ENCODE measurements around the gene PSMC6.

Gene PSMC6

DNA sequence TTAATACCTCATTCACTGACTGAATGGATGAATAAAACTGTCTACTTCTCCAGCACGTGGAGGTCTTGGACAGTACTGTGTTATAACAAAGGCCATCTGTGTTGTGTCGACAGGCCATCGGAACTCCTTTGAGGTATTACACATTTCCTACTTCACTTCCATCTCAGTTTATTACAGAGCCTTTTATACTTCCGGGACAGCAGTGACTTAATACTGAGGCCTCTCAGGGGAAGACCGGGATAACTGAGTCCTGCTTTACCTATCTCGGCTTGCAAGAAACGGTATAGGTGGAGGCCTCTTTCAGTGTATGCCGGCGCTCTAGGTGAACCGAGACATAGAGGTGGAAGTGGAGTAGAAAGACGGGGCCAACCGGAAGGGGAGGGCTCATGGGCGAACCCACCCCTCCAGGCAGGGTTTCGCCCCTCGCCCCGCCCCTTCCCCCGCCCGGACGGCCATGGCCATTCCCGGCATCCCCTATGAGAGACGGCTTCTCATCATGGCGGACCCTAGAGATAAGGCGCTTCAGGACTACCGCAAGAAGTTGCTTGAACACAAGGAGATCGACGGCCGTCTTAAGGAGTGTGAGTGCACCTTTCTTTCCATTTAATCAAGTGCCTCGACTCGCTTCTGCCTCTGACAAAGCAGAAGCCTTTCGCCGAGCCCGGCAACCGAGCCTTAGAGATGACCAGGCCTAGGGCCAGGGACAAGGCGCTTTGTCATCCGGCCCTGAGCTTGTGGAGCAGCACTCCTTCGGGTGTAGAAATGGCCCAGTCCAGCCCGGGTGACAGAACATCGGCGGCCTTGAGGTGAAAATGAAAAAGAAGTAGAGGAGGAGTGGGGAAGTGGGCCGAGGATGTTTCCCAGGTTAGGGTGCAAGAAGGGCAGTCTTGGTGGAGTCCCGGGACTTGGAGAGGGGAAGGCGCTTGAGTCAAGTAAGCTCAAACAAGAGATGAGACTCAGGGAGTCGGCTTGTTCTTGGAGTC, at the start of gene PSMC6:
TSS of gene PSMC6 (plus strand) at position 477 of the 983 bp plus-strand sequence. CDS start at position 497, 20 bp downstream.
- peaks cover 52% of the 10 kb centered on the region for H3K4me1 Mint-ChIP-seq (ENCODE audit: low read depth)
- DNase-seq: peak; percentile 95
- H3K27me3 Mint-ChIP-seq: no peaks in the 10 kb centered on the region
- peak within 1 kb of the TSS; percentile 100 for H3K27ac Mint-ChIP-seq
- no peaks in the 10 kb centered on the region for H3K9me3 Mint-ChIP-seq
- peaks cover 56% of the 10 kb centered on the region for H3K36me3 Mint-ChIP-seq (ENCODE audit: low read depth)
- H3K4me3 Mint-ChIP-seq: peak within 1 kb of the TSS; percentile 100

DNA sequence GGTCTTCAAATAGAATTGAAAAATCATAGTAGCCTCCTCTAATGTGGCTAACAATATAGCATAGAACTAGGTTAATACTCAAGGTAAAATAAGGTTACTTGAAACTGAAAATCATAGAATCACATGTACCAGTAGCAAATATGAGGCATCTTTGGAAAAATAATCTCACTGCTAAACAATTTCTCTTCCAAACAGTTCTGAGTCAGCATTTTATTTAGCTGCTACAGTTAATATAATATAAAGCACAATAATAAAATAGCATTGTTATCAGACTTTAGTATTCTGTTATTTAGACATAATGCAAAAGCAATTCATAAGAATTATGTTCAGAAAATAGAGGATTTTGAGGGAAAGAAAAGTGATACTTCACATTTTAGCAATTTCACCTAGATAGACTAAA, 46.7 kb upstream of the PSMC6 start:
- Mint-ChIP-seq H3K27me3 (no peaks in the 10 kb centered on the region), H3K36me3 (ENCODE audit: low read depth) (peaks cover 77% of the 10 kb centered on the region), H3K27ac (no peak overlapping the region), H3K9me3 (no peaks in the 10 kb centered on the region), H3K4me3 (no peak overlapping the region), H3K4me1 (ENCODE audit: low read depth) (peaks cover 6% of the 10 kb centered on the region)
- DNase-seq: no peak

DNA sequence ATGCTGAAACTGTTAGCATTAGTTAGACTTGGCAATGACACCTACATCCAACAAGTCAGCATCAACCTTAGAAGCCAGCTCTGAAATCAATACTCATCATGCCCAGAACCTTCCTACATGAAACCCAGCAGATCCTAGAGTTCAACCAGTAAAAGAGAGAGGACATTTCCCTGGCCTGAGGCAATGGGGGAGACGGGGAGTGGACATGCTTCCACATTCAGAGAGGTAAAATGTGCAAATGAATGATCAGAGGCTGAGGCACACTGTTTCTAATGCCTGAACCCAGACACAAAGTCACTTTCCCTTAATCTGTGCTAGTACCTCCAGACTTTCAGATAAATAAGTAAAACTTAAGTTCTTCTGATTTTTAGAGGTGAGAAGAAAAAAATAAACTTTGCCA, 46.2 kb upstream of the PSMC6 start:
- no peaks in the 10 kb centered on the region for H3K27me3 Mint-ChIP-seq
- peaks cover 6% of the 10 kb centered on the region for H3K4me1 Mint-ChIP-seq (ENCODE audit: low read depth)
- no peak for DNase-seq
- H3K36me3 Mint-ChIP-seq (ENCODE audit: low read depth): peaks cover 78% of the 10 kb centered on the region
- H3K9me3 Mint-ChIP-seq: no peaks in the 10 kb centered on the region
- no peak overlapping the region for H3K4me3 Mint-ChIP-seq
- H3K27ac Mint-ChIP-seq: peak overlapping the region; percentile 3

DNA sequence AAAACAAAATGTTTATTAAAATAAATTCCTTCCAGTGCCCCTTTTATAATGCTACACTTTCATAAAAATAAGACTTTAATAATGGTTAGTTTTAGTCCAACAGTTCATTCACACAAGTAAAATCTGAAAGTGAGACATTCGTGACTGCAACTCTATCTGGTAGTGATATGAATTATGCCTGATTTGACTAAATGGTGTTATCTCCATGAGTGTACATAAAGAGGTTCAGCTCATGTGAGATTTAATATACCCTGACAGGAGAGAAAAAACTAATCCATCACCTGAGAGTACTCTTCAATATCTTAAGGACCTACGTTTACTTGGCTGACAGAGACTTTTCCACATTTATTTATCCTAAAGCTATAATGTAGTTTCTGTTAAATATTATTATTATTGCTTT, 45.7 kb upstream of the PSMC6 start:
- H3K9me3 Mint-ChIP-seq: no peaks in the 10 kb centered on the region
- no peak overlapping the region for H3K4me3 Mint-ChIP-seq
- DNase-seq: no peak
- no peaks in the 10 kb centered on the region for H3K27me3 Mint-ChIP-seq
- no peak overlapping the region for H3K27ac Mint-ChIP-seq
- H3K36me3 Mint-ChIP-seq (ENCODE audit: low read depth): peaks cover 81% of the 10 kb centered on the region
- H3K4me1 Mint-ChIP-seq (ENCODE audit: low read depth): peaks cover 6% of the 10 kb centered on the region

DNA sequence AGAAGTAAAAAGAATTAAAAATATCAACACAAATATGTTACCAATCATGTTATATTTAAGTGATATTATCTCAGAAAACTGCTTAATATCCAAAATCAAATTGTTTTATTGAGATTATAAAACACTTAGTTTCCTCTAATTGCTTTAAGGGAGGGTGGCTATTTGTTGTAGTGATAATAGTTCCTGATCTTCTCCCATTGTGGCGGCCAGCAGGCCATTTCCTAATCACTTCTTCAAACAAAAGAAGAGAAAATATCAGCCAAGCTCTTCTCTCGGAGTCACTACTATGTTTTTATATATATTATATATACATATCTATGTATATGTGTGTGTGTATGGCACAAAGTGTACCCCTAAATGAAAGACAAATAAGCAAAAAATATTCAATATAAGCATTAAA, 43.1 kb upstream of the PSMC6 start:
- Mint-ChIP-seq H3K27ac (no peak overlapping the region), H3K4me3 (no peak overlapping the region), H3K9me3 (no peaks in the 10 kb centered on the region), H3K27me3 (no peaks in the 10 kb centered on the region), H3K4me1 (ENCODE audit: low read depth) (peaks cover 6% of the 10 kb centered on the region), H3K36me3 (ENCODE audit: low read depth) (peaks cover 73% of the 10 kb centered on the region)
- no peak for DNase-seq

DNA sequence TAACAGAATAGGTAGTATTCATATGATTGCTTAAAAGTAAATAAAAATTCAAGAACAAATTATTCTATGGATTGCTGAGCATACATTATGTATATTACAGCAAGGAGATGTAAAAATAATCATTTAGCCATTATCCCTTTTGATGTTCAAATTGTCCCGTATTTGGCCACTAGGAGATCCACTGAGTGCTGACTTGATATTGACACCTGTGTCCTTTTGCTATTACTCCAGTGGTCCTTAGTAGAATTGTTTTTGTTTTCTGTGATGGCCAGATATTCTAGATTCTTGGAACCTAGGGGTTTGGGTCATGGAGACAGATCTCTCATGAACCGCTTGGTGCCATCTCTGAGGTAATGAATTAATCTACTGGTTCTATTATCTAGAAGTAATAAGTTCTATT, 28.4 kb upstream of the PSMC6 start:
- peaks cover 2% of the 10 kb centered on the region for H3K4me1 Mint-ChIP-seq (ENCODE audit: low read depth)
- no peak overlapping the region for H3K4me3 Mint-ChIP-seq
- peaks cover 72% of the 10 kb centered on the region for H3K36me3 Mint-ChIP-seq (ENCODE audit: low read depth)
- no peak for DNase-seq
- H3K27me3 Mint-ChIP-seq: no peaks in the 10 kb centered on the region
- H3K27ac Mint-ChIP-seq: no peak overlapping the region
- H3K9me3 Mint-ChIP-seq: no peaks in the 10 kb centered on the region

DNA sequence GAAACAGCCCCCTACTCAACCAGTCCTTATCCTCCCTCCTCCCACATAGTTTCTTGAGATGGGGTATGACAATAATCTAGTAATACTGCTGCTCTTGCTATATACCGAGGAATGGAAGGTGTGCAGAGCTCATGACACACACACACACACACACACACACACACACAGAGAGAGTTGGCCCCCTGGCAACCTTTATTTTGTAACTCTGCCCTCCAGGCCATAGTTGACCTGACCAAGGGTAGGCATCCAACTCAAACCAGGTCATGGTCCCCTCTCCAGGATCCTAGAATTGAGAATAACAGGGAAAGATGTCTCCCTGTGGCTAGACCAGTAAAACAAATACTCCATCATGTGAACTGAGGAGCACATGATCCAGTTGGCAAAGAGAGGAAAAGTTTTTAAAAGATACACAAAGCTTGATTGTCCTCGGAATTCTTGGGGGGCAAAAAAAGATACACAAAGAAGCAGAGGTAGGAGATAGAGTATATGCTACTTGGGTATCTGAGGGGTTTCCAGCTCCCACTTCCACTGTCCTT, 22.9 kb upstream of the PSMC6 start:
- Mint-ChIP-seq H3K9me3 (no peaks in the 10 kb centered on the region), H3K27ac (no peak overlapping the region), H3K36me3 (ENCODE audit: low read depth) (peaks cover 34% of the 10 kb centered on the region), H3K4me3 (no peak overlapping the region), H3K4me1 (ENCODE audit: low read depth) (peaks cover 51% of the 10 kb centered on the region), H3K27me3 (no peaks in the 10 kb centered on the region)
- DNase-seq: no peak

DNA sequence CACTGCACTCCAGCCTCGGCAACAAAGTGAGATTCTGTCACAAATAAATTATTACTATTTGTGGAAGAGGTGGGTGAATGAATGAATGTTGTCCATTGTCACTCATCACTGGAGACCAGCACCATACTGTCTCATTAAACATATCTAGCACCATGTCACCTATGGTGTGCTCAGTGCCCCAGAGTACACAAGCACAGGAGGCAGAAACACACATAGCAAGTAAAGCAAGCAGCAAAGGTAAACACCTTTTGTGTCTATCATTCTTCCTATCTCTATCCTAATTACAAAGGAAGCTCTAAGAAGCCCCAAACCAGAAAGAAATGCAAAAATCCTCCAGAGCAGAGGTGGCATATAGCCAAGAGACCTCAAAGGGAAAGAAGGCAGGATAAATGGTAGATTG, 20.8 kb upstream of the PSMC6 start:
- no peak for DNase-seq
- Mint-ChIP-seq H3K9me3 (no peaks in the 10 kb centered on the region), H3K4me1 (ENCODE audit: low read depth) (peaks cover 69% of the 10 kb centered on the region), H3K27me3 (no peaks in the 10 kb centered on the region), H3K36me3 (ENCODE audit: low read depth) (peaks cover 28% of the 10 kb centered on the region), H3K4me3 (no peak overlapping the region), H3K27ac (peak overlapping the region; percentile 45)

DNA sequence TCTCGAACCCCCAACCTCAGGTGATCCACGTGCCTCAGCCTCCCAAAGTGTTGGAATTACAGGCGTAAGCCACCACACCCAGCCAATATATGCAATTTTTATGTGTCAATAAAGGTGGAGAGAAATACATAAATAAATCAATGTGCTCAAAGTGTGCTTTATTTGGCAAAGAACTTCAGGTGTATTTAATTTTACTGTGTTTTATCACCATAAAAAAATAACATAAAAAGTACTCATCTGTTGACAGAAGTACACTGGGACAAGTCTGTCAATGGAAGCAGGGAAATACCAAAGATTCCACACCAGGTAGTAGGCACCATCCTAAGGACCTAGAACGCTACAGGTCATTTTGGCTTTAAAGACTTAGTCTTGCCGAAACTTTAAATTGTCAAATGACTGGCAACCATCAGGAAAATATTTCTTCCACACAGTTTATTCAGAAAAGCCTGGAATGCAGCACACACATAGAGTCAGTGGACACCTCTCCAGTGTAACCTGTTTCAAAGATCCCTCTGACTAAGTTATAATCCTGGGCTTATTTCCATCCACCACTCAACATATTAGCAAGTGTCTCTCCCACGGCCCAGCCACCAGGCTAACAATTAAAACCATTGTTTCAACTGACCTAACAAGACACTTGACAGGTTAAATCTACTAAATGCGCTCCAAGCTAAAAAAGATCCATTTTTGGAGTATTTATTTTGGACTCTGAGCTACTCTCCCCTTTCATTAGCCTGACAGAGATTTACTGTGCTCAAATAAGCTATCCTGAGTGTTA, 15.8 kb upstream of the PSMC6 start:
- H3K27me3 Mint-ChIP-seq: no peaks in the 10 kb centered on the region
- no peak for DNase-seq
- no peak overlapping the region for H3K4me3 Mint-ChIP-seq
- H3K4me1 Mint-ChIP-seq (ENCODE audit: low read depth): peaks cover 76% of the 10 kb centered on the region
- no peak overlapping the region for H3K27ac Mint-ChIP-seq
- peaks cover 48% of the 10 kb centered on the region for H3K36me3 Mint-ChIP-seq (ENCODE audit: low read depth)
- no peaks in the 10 kb centered on the region for H3K9me3 Mint-ChIP-seq

DNA sequence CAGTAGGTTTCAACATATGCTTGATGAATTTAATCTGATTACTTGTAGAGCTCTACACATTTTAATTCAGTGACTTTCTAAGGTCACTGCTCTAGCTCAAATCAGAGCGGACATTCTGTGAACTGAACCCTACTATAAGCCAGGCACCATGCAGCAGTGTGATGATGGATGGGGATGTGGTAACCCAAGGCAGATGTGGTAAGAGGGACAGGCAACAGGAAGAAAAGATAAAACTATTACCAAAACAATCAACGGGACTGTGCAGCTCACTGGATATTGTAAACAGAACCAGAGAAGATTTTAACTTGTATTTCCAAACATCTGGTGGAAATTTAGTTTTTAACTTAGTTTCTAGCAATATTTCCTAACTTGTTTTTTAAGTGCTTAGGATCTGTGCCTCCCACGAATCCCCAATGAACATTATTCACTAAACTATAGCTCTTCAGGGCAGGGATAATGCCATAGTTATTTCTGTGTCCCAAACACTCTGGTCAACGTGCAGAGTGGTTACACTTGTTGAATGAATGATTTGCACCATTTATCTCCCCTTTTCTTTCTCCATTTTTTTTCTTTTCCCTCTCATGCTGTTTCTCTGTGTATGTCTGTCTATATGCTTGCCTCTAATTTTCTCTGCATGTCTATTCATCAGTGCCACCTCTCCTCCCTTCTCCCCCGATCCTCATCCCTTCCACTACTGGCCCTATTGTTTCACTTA, 14.6 kb upstream of the PSMC6 start:
- no peak for DNase-seq
- Mint-ChIP-seq H3K9me3 (no peaks in the 10 kb centered on the region), H3K4me1 (ENCODE audit: low read depth) (peaks cover 63% of the 10 kb centered on the region), H3K27me3 (no peaks in the 10 kb centered on the region), H3K36me3 (ENCODE audit: low read depth) (peaks cover 48% of the 10 kb centered on the region), H3K4me3 (peak overlapping the region; percentile 54), H3K27ac (peak overlapping the region; percentile 16)

DNA sequence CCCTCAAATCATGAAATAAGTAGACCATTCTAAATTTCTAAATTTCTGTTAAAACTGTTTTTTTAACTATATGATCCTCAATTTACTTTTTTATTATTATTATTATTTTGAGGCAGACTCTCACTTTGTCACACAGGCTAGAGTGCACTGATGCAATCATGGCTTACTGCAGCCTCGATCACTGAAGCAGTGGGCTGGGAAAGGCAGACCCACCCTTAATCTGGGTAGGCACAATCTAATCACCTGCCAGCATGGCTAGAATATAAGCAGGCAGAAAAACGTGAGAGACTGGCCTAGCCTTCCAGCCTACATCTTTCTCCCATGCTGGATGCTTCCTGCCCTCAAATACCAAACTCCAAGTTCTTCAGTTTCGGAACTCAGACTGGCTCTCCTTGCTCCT, 14.0 kb upstream of the PSMC6 start:
- H3K4me3 Mint-ChIP-seq: peak overlapping the region; percentile 96
- H3K27me3 Mint-ChIP-seq: no peaks in the 10 kb centered on the region
- H3K27ac Mint-ChIP-seq: no peak overlapping the region
- no peaks in the 10 kb centered on the region for H3K9me3 Mint-ChIP-seq
- H3K4me1 Mint-ChIP-seq (ENCODE audit: low read depth): peaks cover 57% of the 10 kb centered on the region
- no peak for DNase-seq
- H3K36me3 Mint-ChIP-seq (ENCODE audit: low read depth): peaks cover 46% of the 10 kb centered on the region

DNA sequence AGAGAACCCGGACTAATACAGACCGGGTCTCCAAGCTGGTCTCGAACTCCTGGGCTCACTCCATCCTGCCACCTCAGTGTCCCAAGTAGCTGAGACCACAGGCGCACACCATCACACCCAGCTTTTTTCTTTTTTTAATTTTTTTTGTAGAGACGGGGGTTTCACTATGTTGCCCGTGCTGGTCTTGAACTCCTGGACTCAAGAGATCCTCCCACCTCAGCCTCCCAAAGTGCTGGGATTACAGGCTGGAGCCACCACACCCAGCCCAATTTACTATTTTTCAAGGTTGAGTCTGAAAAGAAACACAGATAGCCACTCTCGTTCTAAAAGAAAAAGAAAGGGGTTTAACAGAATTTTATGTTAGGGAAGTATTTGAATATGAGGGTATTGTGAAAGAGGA, 13.5 kb upstream of the PSMC6 start:
- Mint-ChIP-seq H3K27me3 (no peaks in the 10 kb centered on the region), H3K4me1 (ENCODE audit: low read depth) (peaks cover 52% of the 10 kb centered on the region), H3K27ac (peak overlapping the region; percentile 33), H3K36me3 (ENCODE audit: low read depth) (peaks cover 41% of the 10 kb centered on the region), H3K4me3 (peak overlapping the region; percentile 96), H3K9me3 (no peaks in the 10 kb centered on the region)
- no peak for DNase-seq

DNA sequence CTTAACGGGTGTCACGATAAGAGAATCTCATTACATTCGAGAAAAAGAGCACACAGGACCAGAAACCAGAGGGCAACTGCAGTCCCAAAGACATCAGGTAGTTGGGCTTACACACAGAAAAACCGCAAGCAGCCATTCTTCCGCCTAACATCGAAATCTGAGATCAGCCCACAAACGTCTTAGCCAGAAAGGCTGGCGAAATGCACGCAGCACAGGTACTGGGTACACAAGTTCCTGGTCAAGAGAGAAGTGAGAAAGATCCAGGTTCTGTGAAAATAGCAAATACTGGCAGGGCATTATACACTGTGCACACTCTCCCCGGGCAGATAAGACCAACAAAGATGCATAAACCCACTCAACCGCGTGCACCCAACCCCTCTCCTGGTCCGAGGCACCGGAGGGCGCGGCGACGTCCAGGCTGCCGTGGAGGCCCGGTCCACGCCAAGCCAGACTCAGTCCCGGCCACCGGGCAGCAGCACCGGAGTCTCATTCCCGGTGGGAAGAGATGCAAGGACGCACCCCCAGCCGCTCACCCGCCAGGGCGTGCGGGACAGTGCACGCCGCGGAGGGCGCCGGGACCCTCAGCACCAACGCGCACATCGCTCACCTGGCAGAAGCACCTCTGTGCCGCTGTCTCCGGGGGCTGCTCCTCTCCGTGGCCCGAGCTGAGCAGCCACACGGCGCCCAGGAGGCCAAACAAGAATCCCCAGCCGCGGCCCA, 12.1 kb upstream of the PSMC6 start:
- H3K27me3 Mint-ChIP-seq: no peaks in the 10 kb centered on the region
- H3K9me3 Mint-ChIP-seq: no peaks in the 10 kb centered on the region
- DNase-seq: peak; percentile 68
- H3K4me3 Mint-ChIP-seq: peak overlapping the region; percentile 96
- peak overlapping the region; percentile 98 for H3K27ac Mint-ChIP-seq
- H3K4me1 Mint-ChIP-seq (ENCODE audit: low read depth): peaks cover 41% of the 10 kb centered on the region
- peaks cover 41% of the 10 kb centered on the region for H3K36me3 Mint-ChIP-seq (ENCODE audit: low read depth)

All from activated T-cell treated with anti-CD3 and anti-CD28 coated beads, Interleukin-2, amount 50 U/mL, for 24 hours (primary cell).